Chondrocyte (in vitro differentiated cells): ENCODE data around the gene SFRP5. TPM values are rescaled to one million over a fixed set of nuclear protein-coding genes. Genes with fewer than 3 reads are reported as not detected.

Experiments
- DNase-seq: peaks from one replicate; pipeline ENCODE4 v3.0.0; 2021; ENCODE audit warnings: mixed read lengths, low spot score
- H3K27ac Mint-ChIP-seq: one replicate; pipeline ENCODE4 v1.8.0; 2021; ENCODE audit warnings: mild to moderate bottlenecking, moderate library complexity, mixed read lengths; ENCODE audit not compliant: unreplicated experiment
- H3K27me3 Mint-ChIP-seq: 2 replicates; pipeline ENCODE4 v1.8.0; 2021; ENCODE audit warnings: low read depth, mixed read lengths
- H3K36me3 Mint-ChIP-seq: 2 replicates; pipeline ENCODE4 v1.8.0; 2021; ENCODE audit warnings: low read depth, mixed read lengths
- H3K4me1 Mint-ChIP-seq: 2 replicates; pipeline ENCODE4 v1.8.0; 2021; ENCODE audit warnings: low read depth, mild to moderate bottlenecking, mixed read lengths
- H3K4me3 Mint-ChIP-seq: one replicate; pipeline ENCODE4 v1.8.0; 2021; ENCODE audit warnings: mild to moderate bottlenecking, moderate library complexity, mixed read lengths; ENCODE audit not compliant: unreplicated experiment
- H3K9me3 Mint-ChIP-seq: 2 replicates; pipeline ENCODE4 v1.8.0; 2021; ENCODE audit warnings: low read depth, mixed read lengths
- CTCF ChIP-seq: fragments of 200-600 bp; sonication (generic); IDR thresholded peaks from 2 replicates; pipeline ENCODE4 v1.5.0; 2021; ENCODE audit warnings: antibody characterized with exemption, mild to moderate bottlenecking, moderate library complexity
- total RNA-seq: library from RNA; stranded (reverse); gene quantifications from 3 replicates; pipeline ENCODE4 v1.2.1, GENCODE V29; 2021

The SFRP5 gene
- total RNA-seq, 1 donor from 2014 or later: 0.35 TPM

DNA sequence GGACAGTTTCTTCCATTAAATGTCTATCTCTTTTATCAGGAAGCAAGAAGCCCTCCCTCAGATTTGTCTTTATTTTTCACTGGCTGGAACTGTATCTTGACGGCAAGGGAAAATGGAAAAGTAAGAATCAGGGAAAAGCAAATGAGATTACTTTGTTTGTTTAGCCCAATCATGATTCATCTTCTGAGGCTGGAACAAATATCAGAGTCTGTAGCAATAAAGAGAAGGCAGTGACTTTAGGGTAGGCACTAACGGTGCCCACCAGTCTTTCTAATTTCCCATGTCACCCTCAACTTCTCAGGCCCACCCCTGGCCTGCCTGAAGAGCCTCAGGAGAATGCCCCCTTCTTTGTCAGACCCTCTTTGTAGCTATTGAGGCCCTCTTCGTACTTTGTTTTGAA, 41.5 kb upstream of the SFRP5 start:
- no peak overlapping the region for H3K27ac Mint-ChIP-seq
- peaks cover 15% of the 10 kb centered on the region for H3K27me3 Mint-ChIP-seq
- H3K36me3 Mint-ChIP-seq: no peaks in the 10 kb centered on the region
- H3K4me3 Mint-ChIP-seq: no peak overlapping the region
- no peaks in the 10 kb centered on the region for H3K9me3 Mint-ChIP-seq
- no peak for DNase-seq
- peaks cover 6% of the 10 kb centered on the region for H3K4me1 Mint-ChIP-seq
- no peak for TF ChIP-seq CTCF

- H3K27ac Mint-ChIP-seq: no peak overlapping the region
- no peaks in the 10 kb centered on the region for H3K9me3 Mint-ChIP-seq
- TF ChIP-seq CTCF: no peak
- no peak overlapping the region for H3K4me3 Mint-ChIP-seq
- peaks cover 11% of the 10 kb centered on the region for H3K27me3 Mint-ChIP-seq
- no peak for DNase-seq
- peaks cover 6% of the 10 kb centered on the region for H3K4me1 Mint-ChIP-seq
- H3K36me3 Mint-ChIP-seq: no peaks in the 10 kb centered on the region
These were observed 40.9 kb upstream of the SFRP5 start for GRCh38 chr10:97812696-97813095.

GRCh38 chr10:97811958-97812357, 40.2 kb upstream of the SFRP5 start:
- no peak for TF ChIP-seq CTCF
- no peak overlapping the region for H3K27ac Mint-ChIP-seq
- H3K9me3 Mint-ChIP-seq: no peaks in the 10 kb centered on the region
- H3K36me3 Mint-ChIP-seq: no peaks in the 10 kb centered on the region
- no peak for DNase-seq
- H3K4me3 Mint-ChIP-seq: no peak overlapping the region
- peaks cover 6% of the 10 kb centered on the region for H3K4me1 Mint-ChIP-seq
- peaks cover 8% of the 10 kb centered on the region for H3K27me3 Mint-ChIP-seq

- DNase-seq: no peak
- TF ChIP-seq CTCF: no peak
- Mint-ChIP-seq H3K36me3 (no peaks in the 10 kb centered on the region), H3K4me1 (peaks cover 6% of the 10 kb centered on the region), H3K27ac (no peak overlapping the region), H3K9me3 (no peaks in the 10 kb centered on the region), H3K27me3 (peaks cover 8% of the 10 kb centered on the region), H3K4me3 (no peak overlapping the region)
These were observed 38.6 kb upstream of the SFRP5 start for GRCh38 chr10:97810446-97810845.

DNA sequence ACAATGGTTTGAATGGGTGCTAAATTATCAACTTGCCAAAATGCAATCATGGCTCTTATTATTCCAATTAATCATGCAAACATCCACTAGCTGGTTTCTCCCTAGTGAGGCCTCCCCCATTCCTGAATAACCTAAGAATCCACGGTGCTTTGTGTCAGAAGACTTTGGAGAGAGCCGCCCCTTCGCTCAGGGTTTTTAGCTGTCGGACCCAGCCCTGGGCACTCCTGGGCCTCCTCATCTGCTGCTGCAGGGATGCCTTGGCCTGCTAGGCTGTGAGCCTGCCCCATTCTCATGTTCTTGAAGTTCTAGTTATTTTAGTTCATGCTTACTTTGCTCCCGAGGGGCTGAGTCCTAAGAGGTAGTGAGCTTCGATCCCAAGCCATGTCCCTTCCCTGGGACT, 34.1 kb upstream of the SFRP5 start:
- Mint-ChIP-seq H3K27me3 (peaks cover 25% of the 10 kb centered on the region), H3K4me1 (no peaks in the 10 kb centered on the region), H3K27ac (no peak overlapping the region), H3K9me3 (no peaks in the 10 kb centered on the region), H3K36me3 (no peaks in the 10 kb centered on the region), H3K4me3 (no peak overlapping the region)
- no peak for TF ChIP-seq CTCF
- no peak for DNase-seq
